GM21717 (cell line): Measurements from ENCODE around the gene LDB2.

Experiments
- ATAC-seq: cut with Tn5 transposase; IDR thresholded peaks from one replicate; pipeline ENCODE4 v1.9.1; 2021; ENCODE audit warnings: mild to moderate bottlenecking, moderate library complexity; ENCODE audit not compliant: unreplicated experiment

LDB2 gene

GRCh38 chr4:16887887-16888286, 10.6 kb downstream of the LDB2 start:
- no peak for ATAC-seq

DNA sequence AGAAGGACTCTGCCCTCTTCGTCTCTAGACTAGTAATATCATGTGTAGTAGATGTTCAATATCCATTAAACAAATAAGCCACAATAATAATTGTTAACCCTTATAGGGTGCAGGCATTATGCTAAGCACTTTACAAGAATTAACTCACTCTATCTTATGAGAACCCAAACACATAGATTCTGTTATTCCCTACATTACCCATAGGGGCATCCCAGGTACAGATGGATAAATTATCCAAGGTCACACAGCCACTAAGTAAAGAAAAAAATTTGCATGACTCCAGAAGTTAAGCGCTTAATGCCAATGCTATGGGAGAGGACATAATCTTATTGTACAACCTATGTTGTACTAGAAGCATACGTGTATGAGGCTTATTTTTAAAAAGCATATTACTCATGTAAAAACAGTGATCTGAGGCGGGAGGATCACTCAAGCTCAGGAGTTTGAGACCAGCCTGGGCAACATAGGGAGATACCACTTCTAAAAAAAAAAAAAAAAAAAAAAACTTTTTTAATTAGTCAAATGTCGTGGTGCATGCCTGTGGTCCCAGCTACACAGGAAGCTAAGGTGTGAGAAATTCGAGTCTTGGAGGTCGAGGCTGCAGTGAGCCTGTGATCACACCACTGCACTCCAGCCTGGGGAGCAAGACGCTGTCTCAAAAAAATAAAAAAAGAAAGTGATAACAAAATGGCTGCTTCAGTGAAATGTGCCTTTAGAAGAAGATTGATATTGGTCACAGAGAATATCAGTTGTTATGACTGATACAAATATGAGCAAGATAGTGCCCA, 13.6 kb downstream of the LDB2 start:
- no peak for ATAC-seq

DNA sequence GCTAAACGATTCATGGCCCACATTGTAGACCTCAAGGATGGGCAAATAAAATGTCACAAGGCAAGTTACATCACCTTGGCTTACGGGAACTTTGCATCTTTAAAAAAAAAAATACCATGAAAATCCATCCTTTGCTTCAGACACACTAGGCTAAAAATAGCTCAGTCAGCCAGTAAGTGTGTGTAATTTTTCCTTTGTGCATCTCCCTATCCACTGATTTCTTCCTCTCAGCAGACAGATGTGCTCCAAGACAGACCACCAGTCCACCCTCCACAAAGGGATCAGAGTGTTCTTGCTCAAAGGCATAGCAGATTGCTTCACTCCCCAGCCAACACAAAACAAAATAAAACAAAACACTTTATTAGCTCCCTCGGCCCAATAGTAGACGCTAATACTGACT, 14.6 kb downstream of the LDB2 start:
- ATAC-seq, result no peak

GRCh38 chr4:16881151-16881884, 17.1 kb downstream of the LDB2 start:
- ATAC-seq, result no peak

DNA sequence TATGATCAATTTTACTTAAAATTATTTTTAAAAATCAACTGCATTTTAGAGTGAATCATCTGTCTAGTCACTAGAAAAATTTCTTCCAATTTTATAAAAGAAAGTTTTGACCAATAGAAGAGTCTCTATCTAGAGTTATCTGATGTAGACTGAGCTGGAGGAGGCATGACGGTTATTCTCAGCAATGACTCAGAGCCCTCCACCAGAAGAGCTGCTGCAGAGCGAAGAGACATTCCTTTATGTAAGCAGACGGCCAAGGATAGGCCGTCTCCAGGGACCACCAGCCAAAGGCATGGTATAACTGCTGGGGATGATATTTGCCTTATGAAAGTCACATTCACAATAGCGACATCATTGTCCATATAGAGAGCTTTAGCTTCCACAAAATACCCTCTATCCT, 23.0 kb downstream of the LDB2 start:
- ATAC-seq, result no peak

DNA sequence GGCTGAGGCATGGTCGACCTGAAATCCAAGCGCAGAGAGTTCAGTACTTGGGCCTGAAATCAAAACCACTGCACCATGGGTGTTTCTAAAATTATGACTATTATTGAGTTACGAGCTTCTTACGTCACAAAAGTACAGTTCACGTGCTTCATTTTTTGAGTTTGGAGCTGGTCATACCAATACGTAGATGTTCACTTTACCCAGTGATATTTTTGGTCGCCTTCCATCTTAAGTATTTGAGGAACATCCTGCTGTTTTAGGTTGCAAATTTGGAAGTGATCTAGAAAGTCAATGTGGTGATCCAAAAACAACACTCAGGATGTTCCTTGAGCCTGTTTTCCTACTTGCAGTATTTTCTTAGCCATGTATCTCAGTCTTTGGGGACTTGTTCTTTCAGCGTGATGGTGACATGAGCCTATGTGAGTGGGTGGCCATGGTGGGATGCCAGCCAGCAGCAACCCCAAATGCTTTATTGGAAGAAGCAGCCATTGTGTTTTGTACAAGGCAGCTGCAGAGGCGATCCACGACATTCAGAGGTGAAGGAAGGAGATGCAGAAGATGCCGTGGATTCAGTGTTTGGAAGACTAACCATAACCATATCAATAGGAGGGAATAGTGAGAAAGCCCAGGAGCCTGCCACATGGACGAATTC, 28.7 kb downstream of the LDB2 start:
- ATAC-seq, result no peak

- ATAC-seq, result no peak
Measured at GRCh38 chr4:16868674-16869073, 29.8 kb downstream of the LDB2 start.

GRCh38 chr4:16867827-16868226, 30.6 kb downstream of the LDB2 start:
- ATAC-seq, result no peak

DNA sequence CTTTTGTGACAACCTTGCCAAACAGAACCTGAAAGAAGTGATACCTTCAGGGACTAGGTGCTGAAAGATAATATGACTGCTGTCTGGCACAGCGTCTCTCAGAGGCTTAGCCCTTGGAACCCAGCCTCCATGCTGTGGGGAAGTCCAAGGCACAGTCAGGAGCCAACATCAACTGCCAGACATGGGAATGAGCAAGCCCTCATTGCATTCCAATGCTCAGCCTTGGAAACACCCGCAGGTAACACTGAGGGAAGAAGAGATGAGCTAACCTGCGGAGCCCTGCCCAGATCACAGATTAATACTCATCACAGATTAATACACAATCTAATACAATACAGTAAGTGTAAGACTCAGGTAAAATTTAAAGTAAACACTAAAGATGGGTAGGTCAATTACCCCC, 31.5 kb downstream of the LDB2 start:
- ATAC-seq, result no peak

DNA sequence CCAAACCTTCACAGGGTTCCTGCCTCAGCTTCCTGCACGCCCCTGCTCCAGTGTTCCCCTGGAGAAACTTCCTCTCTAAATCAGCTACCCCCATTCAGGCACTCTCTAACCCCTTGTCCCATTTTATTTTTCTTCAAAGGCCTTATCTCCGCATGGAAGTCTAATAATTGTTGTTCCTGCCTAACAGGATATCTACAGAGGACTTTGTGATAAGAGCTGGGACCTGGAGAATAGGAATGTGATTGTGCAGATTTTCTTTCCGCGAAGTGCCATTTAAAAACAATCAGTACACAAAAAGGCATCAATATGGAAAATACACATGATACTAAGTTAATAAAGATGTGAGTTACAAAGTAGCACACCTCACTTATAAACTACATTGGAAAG, 32.6 kb downstream of the LDB2 start:
- no peak for ATAC-seq

GRCh38 chr4:16865209-16865896, 33.1 kb downstream of the LDB2 start:
- no peak for ATAC-seq

DNA sequence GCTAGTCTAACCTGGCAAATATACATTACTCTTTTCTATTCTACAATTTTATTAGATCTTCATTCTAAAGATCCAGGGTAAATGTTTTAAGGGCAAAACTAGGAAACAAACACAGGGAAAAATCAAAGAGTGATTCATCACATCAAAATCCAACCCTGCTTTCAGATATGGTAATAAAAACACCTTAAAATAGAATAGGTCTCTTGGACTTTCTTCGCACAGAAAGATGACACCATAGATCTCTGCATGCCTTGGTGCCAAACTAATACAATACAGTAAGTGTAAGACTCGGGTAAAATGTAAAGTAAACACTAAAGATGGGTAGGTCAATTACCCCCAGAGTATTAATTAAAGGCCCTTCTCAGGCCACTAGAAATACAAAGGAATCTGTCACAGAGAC, 34.2 kb downstream of the LDB2 start:
- no peak for ATAC-seq

DNA sequence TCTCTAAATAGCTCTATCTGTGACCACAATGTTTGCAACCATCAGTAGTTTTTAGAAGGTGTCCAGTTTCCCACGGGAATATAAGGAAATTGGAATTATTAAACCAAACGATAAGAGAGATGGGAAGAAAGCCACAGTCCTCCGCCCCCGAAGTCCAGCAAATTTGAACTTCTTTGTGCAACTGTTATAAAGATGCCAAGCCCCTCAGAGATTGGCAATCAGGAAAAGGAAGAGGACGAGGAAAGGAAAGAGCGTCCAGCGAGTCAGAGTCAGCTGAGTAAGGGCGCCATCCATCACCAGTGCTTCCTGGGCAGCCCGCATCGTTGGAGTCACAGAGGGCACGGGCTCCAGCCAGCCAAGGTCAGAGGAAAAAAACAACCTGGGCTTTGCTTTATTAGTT, 35.7 kb downstream of the LDB2 start:
- ATAC-seq, result no peak

GRCh38 chr4:16860516-16860915, 37.9 kb downstream of the LDB2 start:
- no peak for ATAC-seq

DNA sequence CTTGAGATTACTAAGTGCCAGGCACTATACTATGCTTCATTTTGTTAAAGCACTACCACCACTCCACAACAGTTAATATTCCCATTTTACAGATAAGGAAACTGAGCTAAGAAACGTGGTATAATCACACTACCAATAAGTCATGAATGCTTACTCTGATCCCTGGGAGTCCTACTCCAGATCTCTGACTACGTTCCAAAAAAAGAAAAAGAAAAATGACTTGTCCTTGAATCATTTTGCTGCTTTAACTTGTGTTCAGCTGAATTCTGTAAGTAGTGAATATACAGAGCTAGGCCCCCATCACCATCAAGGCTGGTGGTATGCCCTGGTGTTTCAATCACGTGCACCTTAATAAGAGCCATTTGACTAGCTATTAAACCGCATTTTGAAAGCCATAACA, 39.4 kb downstream of the LDB2 start:
- ATAC-seq, result no peak

DNA sequence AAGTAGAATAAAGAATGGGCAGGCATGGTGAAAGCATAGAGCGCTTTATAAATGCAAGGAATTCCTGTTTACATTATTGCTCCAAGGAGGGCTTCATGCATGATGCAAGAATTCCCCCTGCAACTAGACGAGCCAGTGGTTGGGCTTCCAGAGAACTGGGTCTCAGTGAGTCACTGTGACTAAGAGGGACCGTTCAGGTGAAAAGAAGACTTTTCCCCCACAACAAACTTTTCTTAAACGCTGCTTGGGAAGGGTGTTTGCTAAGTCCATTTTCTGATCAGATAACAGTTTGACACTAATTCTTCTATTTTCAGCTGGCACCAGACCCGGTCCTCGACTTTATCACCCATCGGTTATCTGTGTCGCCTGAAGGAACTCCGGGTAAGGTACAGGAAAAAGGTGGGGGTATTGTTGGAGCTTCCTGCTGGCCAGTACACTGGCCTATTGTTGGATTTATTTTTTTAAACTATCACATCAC, 40.1 kb downstream of the LDB2 start:
- no peak for ATAC-seq

DNA sequence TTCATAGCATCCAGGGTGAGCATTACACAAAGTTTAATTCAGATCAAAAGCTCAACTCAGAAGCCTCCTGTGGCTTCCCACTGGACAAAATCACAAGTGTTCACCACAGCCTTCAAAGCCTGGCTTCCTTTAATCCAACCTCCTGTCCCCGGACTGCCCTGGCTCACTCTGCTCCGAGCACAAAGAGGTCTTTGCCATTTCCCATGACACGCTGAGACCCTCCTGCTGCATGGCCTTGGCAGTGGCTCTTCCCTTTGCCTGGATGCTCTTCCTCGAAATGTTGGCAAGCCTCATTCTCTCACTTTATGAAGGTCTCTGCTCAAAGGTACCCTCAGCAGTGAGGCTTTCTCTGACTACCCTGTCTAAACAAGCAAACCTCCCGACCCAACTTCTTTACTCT, 41.0 kb downstream of the LDB2 start:
- ATAC-seq, result no peak

DNA sequence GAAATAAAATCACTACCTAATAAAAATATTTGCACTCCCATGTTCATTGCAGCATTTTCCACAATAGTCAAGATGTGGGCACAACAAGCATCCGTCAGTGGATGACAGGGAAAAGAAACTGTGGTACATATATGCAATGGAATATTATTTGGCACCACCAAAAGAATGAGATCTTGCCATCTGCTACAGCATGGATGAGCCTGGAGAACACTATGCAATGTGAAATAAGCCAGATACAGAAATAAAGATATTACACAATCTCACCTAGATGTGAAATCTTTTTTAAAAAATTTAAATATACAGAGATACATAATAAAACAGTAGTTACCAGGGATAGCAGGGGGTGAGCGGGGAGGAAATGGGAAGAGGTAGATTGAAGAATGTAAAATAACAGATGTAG, 44.8 kb downstream of the LDB2 start:
- no peak for ATAC-seq

DNA sequence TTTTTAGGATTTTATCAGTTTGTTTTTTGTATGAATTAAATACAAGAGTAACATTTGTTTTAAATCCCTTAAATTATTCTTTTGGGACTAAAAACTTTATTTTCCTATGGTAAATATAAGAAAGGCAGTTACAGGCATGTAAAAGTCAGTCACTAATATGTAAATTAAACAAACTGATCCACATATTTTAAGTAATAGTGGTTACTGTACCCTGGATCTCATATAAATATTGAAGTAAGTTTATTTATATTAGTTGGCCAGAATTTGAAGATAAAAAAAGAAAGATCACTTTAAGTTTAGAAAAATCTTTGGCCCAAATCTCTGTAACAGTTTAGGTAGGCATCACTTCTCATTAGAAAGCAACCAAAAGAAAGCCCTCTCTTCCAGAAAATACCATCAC, 45.8 kb downstream of the LDB2 start:
- no peak for ATAC-seq

- no peak for ATAC-seq
Measured at GRCh38 chr4:16852228-16852627, 46.2 kb downstream of the LDB2 start.

GRCh38 chr4:16846540-16847117, 51.8 kb downstream of the LDB2 start:
- no peak for ATAC-seq
